Endodermal cell (in vitro differentiated cells): ENCODE data around the gene TBC1D16. TPM values are rescaled to one million over a fixed set of nuclear protein-coding genes. Genes with fewer than 3 reads are reported as not detected.

Experiments used
- DNase-seq: peaks from one replicate; pipeline ENCODE4 v3.0.0-alpha.2; 2017
- H3K27ac ChIP-seq: 2 replicates; pipeline ENCODE4 v1.5.1; 2013; ENCODE audit warnings: mild to moderate bottlenecking, low read depth, low read length, moderate library complexity
- H3K27me3 ChIP-seq: 2 replicates; pipeline ENCODE4 v1.6.1; 2013; ENCODE audit warnings: mild to moderate bottlenecking, low read length, moderate library complexity; ENCODE audit not compliant: insufficient read depth, control insufficient read depth, poor library complexity, severe bottlenecking
- H3K36me3 ChIP-seq: 2 replicates; pipeline ENCODE4 v1.7.0; 2013; ENCODE audit warnings: mild to moderate bottlenecking, low read length, moderate library complexity; ENCODE audit not compliant: control insufficient read depth, insufficient read depth
- H3K4me1 ChIP-seq: one replicate; pipeline ENCODE4 v1.7.0; 2013; ENCODE audit warnings: low read length; ENCODE audit not compliant: control insufficient read depth, insufficient read depth
- H3K4me3 ChIP-seq: 2 replicates; pipeline ENCODE4 v1.5.1; 2013; ENCODE audit warnings: mild to moderate bottlenecking, low read length, moderate library complexity
- H3K9ac ChIP-seq: 2 replicates; pipeline ENCODE4 v1.6.1; 2013; ENCODE audit warnings: mild to moderate bottlenecking, low read length, moderate library complexity; ENCODE audit not compliant: poor library complexity, severe bottlenecking; ENCODE audit errors: extremely low read depth
- H3K9me3 ChIP-seq: 2 replicates; pipeline ENCODE4 v1.6.1; 2013; ENCODE audit warnings: mild to moderate bottlenecking, low read length, moderate library complexity; ENCODE audit not compliant: control insufficient read depth
- H3K27ac Mint-ChIP-seq: 2 replicates; pipeline ENCODE4 v1.8.0; 2020; ENCODE audit warnings: mixed read lengths
- H3K27me3 Mint-ChIP-seq: 2 replicates; pipeline ENCODE4 v1.8.0; 2021; ENCODE audit warnings: mild to moderate bottlenecking, mixed read lengths; ENCODE audit not compliant: insufficient read depth
- H3K36me3 Mint-ChIP-seq: 2 replicates; pipeline ENCODE4 v1.8.0; 2020; ENCODE audit warnings: low read depth, mixed read lengths
- H3K4me1 Mint-ChIP-seq: 2 replicates; pipeline ENCODE4 v1.8.0; 2020; ENCODE audit warnings: mixed read lengths
- H3K4me3 Mint-ChIP-seq: 2 replicates; pipeline ENCODE4 v1.8.0; 2020; ENCODE audit warnings: mild to moderate bottlenecking, moderate library complexity, mixed read lengths
- H3K9me3 Mint-ChIP-seq: 2 replicates; pipeline ENCODE4 v1.8.0; 2020; ENCODE audit warnings: mild to moderate bottlenecking, mixed read lengths
- WGBS, 2 experiments: methylation state at CpG; one replicate each; pipeline versions ENCODE4 v1.1.5 to v1.1.7; 2013; ENCODE audit warnings: missing lambda C conversion rate in 2 of 2, mixed read lengths in 1 of 2; ENCODE audit not compliant: insufficient coverage in 1 of 2, insufficient read length in 1 of 2; 5-methylcytosine and 5-hydroxymethylcytosine counted together
- total RNA-seq, 2 donors: library from RNA; stranded (reverse); fragmentation: NEBNext Ultra II Directional in 1 of 2; extraction: Animal tissue kit (Norgen Biotek cat#: 25700) in 1 of 2; gene quantifications; 2 replicates in 1 of 2; 3 replicates in 1 of 2; pipeline ENCODE4 v1.2.1, GENCODE V29; 2021
- TF ChIP-seq, protein P1 (sequence below): fragments of 200-600 bp; sonication (generic); conservative IDR thresholded peaks from 2 replicates; pipeline ENCODE4 v1.5.0; 2021; ENCODE audit warnings: antibody characterized with exemption, mild to moderate bottlenecking

The TBC1D16 gene
- total RNA-seq, 2 donors from 2014 or later, result 88.2 to 116 TPM

- 93% methylated on average over 11 to 12 of the region's 12 CpGs for WGBS, 2 experiments
- Histone ChIP-seq H3K36me3 (no peaks in the 10 kb centered on the region), H3K4me1 (peaks cover 3% of the 10 kb centered on the region), H3K9me3 (no peaks in the 10 kb centered on the region), H3K27me3 (no peaks in the 10 kb centered on the region), H3K4me3 (no peak overlapping the region), H3K27ac (no peak overlapping the region), H3K9ac (no peak overlapping the region)
- Mint-ChIP-seq H3K4me1 (peaks cover 39% of the 10 kb centered on the region), H3K9me3 (no peaks in the 10 kb centered on the region), H3K36me3 (peaks cover 9% of the 10 kb centered on the region), H3K27me3 (no peaks in the 10 kb centered on the region), H3K4me3 (no peak overlapping the region), H3K27ac (no peak overlapping the region)
- TF ChIP-seq, protein P1, sequence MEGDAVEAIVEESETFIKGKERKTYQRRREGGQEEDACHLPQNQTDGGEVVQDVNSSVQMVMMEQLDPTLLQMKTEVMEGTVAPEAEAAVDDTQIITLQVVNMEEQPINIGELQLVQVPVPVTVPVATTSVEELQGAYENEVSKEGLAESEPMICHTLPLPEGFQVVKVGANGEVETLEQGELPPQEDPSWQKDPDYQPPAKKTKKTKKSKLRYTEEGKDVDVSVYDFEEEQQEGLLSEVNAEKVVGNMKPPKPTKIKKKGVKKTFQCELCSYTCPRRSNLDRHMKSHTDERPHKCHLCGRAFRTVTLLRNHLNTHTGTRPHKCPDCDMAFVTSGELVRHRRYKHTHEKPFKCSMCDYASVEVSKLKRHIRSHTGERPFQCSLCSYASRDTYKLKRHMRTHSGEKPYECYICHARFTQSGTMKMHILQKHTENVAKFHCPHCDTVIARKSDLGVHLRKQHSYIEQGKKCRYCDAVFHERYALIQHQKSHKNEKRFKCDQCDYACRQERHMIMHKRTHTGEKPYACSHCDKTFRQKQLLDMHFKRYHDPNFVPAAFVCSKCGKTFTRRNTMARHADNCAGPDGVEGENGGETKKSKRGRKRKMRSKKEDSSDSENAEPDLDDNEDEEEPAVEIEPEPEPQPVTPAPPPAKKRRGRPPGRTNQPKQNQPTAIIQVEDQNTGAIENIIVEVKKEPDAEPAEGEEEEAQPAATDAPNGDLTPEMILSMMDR, result no peak
- DNase-seq, result no peak
Measured at GRCh38 chr17:80031691-80032430, 3.8 kb downstream of the TBC1D16 start.

DNA sequence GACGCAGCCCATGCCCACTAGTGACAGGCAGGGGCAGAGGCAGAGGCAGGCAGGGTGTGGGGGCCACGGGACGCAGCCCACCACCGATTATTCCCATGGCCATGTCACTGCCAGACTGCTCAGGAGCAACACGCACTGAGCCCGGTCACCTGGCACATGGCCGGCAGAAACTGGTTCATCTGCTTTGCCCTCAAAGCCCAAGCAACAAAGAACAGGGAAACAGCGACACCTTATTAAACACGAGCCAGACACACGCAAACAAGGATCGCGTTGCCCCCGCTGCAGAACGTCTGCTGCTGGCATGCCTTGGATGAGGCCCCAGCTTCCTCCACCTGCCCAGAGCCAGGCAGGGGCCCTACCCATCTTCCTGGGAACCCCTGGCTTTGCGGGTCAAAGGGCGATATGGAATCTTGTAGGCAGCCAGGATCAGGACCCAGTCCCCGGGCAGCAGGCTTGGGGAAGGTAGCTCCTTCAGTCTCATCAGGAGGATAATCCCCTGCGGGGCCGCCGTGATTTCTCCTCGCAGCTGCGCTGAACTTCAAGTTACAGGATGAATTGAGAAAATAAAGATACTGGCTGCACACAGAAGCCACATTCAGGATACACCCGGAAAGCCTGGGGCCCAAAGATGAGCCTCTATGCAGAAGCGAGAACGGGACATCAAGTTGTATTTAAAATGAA, 4.8 kb downstream of the TBC1D16 start:
- H3K4me3 Mint-ChIP-seq, result no peak overlapping the region
- H3K36me3 ChIP-seq, result no peaks in the 10 kb centered on the region
- no peak overlapping the region for H3K27ac ChIP-seq
- no peak overlapping the region for H3K27ac Mint-ChIP-seq
- H3K9me3 Mint-ChIP-seq, result no peaks in the 10 kb centered on the region
- no peak overlapping the region for H3K9ac ChIP-seq
- H3K27me3 Mint-ChIP-seq, result no peaks in the 10 kb centered on the region
- no peak for DNase-seq
- H3K9me3 ChIP-seq, result no peaks in the 10 kb centered on the region
- no peaks in the 10 kb centered on the region for H3K27me3 ChIP-seq
- H3K4me1 ChIP-seq, result peaks cover 3% of the 10 kb centered on the region
- TF ChIP-seq, protein P1, result no peak
- H3K4me3 ChIP-seq, result no peak overlapping the region
- 90 to 92% methylated on average over 22 to 25 of the region's 25 CpGs for WGBS, 2 experiments
- H3K36me3 Mint-ChIP-seq, result peaks cover 11% of the 10 kb centered on the region
- H3K4me1 Mint-ChIP-seq, result peaks cover 44% of the 10 kb centered on the region

DNA sequence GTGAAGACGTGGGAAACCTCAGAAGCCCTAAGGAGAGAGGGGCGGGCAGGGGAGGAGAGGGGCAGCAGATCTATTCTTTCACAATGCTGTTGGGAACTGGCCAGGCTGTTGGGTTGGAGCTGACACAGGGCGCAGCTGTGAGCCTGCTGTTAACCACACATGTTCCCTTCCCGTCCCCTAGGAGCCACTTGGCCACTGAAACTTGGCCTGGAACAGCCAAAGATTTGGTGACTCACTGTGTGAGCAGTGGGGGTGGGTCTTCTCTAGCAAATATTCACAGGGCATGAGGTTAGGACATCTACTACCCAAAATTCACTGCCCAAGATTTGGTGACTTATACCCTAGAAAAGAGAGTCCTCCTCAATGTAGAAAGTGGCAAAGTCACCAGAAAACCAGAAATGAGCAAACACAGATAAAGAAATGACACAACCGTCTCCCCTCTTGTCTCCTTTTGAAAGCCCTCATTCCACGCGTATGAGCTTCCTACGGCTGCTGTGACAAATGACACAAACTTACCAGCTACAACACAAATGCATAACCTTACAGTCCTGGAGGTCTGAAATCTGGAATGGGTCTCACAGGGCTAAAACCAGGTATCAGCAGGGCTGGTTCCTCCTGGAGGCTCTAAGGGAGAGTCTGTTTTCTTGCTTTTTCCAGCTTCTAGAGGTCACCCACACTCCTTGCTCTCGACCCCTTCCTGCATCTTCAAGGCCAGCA, 6.3 kb downstream of the TBC1D16 start:
- Mint-ChIP-seq H3K36me3 (peaks cover 11% of the 10 kb centered on the region), H3K4me3 (no peak overlapping the region), H3K4me1 (peaks cover 40% of the 10 kb centered on the region), H3K27ac (peak overlapping the region; percentile 49), H3K9me3 (no peaks in the 10 kb centered on the region), H3K27me3 (no peaks in the 10 kb centered on the region)
- H3K9ac ChIP-seq, result no peak overlapping the region
- no peaks in the 10 kb centered on the region for H3K36me3 ChIP-seq
- TF ChIP-seq, protein P1, result no peak
- H3K4me1 ChIP-seq, result peaks cover 1% of the 10 kb centered on the region
- DNase-seq, result peak; percentile 71
- H3K4me3 ChIP-seq, result no peak overlapping the region
- no peaks in the 10 kb centered on the region for H3K27me3 ChIP-seq
- no peak overlapping the region for H3K27ac ChIP-seq
- H3K9me3 ChIP-seq, result no peaks in the 10 kb centered on the region
- WGBS, 2 experiments, result 87 to 88% methylated on average over 4 to 9 of the region's 9 CpGs
